Neural cell (in vitro differentiated cells): ENCODE results near the gene TNRC6A. TPM values are rescaled to one million over a fixed set of nuclear protein-coding genes. Genes with fewer than 3 reads are reported as not detected.

ENCODE experiments used
- H2AFZ ChIP-seq: fragments of 200-600, 300-800 bp; sonication (generic), shearing (Covaris generic); 2 replicates; pipeline ENCODE4 v1.6.0; 2014; ENCODE audit warnings: low read depth, mild to moderate bottlenecking, antibody characterized with exemption, low read length, moderate library complexity
- H3F3A ChIP-seq: fragments of 200-600 bp; shearing (Covaris generic); 2 replicates; pipeline ENCODE4 v1.6.1; 2016; ENCODE audit warnings: mild to moderate bottlenecking, moderate library complexity, mixed read lengths, antibody characterized with exemption, low read length; ENCODE audit not compliant: insufficient read depth, poor library complexity, severe bottlenecking
- H3K27ac ChIP-seq: fragments of 200-600, 300-800 bp; sonication (generic), shearing (Covaris generic); 2 replicates; pipeline ENCODE4 v1.5.1; 2014; ENCODE audit warnings: mild to moderate bottlenecking, low read length, moderate library complexity
- H3K27me3 ChIP-seq: fragments of 300-800, 200-600 bp; sonication (generic), shearing (Covaris generic); 2 replicates; pipeline ENCODE4 v1.6.0; 2014; ENCODE audit warnings: mild to moderate bottlenecking, low read depth, low read length, moderate library complexity; ENCODE audit not compliant: insufficient read depth
- H3K36me3 ChIP-seq: fragments of 300-800, 200-600 bp; sonication (generic), shearing (Covaris generic); 2 replicates; pipeline ENCODE4 v1.5.1; 2014; ENCODE audit warnings: mild to moderate bottlenecking, antibody characterized with exemption, low read length, moderate library complexity; ENCODE audit not compliant: insufficient read depth
- H3K4me2 ChIP-seq: fragments of 300-800, 200-600 bp; sonication (generic), shearing (Covaris generic); 2 replicates; pipeline ENCODE4 v1.6.0; 2014; ENCODE audit warnings: mild to moderate bottlenecking, low read length
- H3K4me3 ChIP-seq: fragments of 300-800, 200-600 bp; sonication (generic), shearing (Covaris generic); 2 replicates; pipeline ENCODE4 v1.5.1; 2014; ENCODE audit warnings: mild to moderate bottlenecking, low read length, moderate library complexity
- H3K79me2 ChIP-seq: fragments of 200-600 bp; shearing (Covaris generic); replicated peaks from 2 replicates; pipeline ENCODE4 v1.6.0; 2014; ENCODE audit warnings: mild to moderate bottlenecking, low read length, moderate library complexity; ENCODE audit not compliant: insufficient read depth
- H3K9ac ChIP-seq: fragments of 300-800, 200-600 bp; sonication (generic), shearing (Covaris generic); 2 replicates; pipeline ENCODE4 v1.6.1; 2016; ENCODE audit warnings: mild to moderate bottlenecking, low read length, mixed read lengths
- H3K9me2 ChIP-seq: fragments of 200-600 bp; shearing (Covaris generic); 2 replicates; pipeline ENCODE4 v1.6.1; 2016; ENCODE audit warnings: mild to moderate bottlenecking, low read length, mixed read lengths; ENCODE audit not compliant: insufficient read depth
- H3K9me3 ChIP-seq: fragments of 200-600, 300-800 bp; sonication (generic), shearing (Covaris generic); 2 replicates; pipeline ENCODE4 v1.6.1; 2016; ENCODE audit warnings: mild to moderate bottlenecking, mixed run types, low read length, moderate library complexity, mixed read lengths
- H4K20me1 ChIP-seq: fragments of 200-600 bp; shearing (Covaris generic); 2 replicates; pipeline ENCODE4 v1.6.1; 2016; ENCODE audit warnings: mild to moderate bottlenecking, mixed run types; ENCODE audit not compliant: insufficient read depth
- EP300 ChIP-seq: fragments of 450-650 bp; conservative IDR thresholded peaks from 2 replicates; pipeline ENCODE4 v1.6.1; 2014; ENCODE audit warnings: antibody characterized with exemption, mild to moderate bottlenecking, moderate library complexity; ENCODE audit not compliant: poor library complexity, severe bottlenecking
- EZH2 ChIP-seq: fragments of 200-600, 300-800 bp; shearing (Covaris generic), sonication (generic); IDR thresholded peaks from 2 replicates; pipeline ENCODE4 v1.6.1; 2014; ENCODE audit warnings: antibody characterized with exemption, low read length, borderline replicate concordance, mild to moderate bottlenecking; ENCODE audit not compliant: insufficient read depth, poor library complexity, severe bottlenecking
- MXI1 ChIP-seq: fragments of 450-650 bp; conservative IDR thresholded peaks from 2 replicates; pipeline ENCODE4 v1.6.1; 2014; ENCODE audit warnings: antibody characterized with exemption, mild to moderate bottlenecking; ENCODE audit not compliant: poor library complexity, severe bottlenecking
- POLR2AphosphoS5 ChIP-seq: IDR thresholded peaks from 2 replicates; pipeline ENCODE4 v1.6.1; 2012
- RAD21 ChIP-seq: fragments of 450-650 bp; conservative IDR thresholded peaks from 2 replicates; pipeline ENCODE4 v1.6.1; 2014; ENCODE audit warnings: antibody characterized with exemption, mild to moderate bottlenecking, moderate library complexity
- REST ChIP-seq: IDR thresholded peaks from 2 replicates; pipeline ENCODE4 v1.6.1; 2012; ENCODE audit warnings: borderline replicate concordance
- SMC3 ChIP-seq: fragments of 450-650 bp; conservative IDR thresholded peaks from 2 replicates; pipeline ENCODE4 v1.6.1; 2014; ENCODE audit warnings: antibody characterized with exemption, mild to moderate bottlenecking, moderate library complexity; ENCODE audit not compliant: poor library complexity
- TAF1 ChIP-seq: IDR thresholded peaks from 2 replicates; pipeline ENCODE4 v1.6.1; 2012; ENCODE audit warnings: low read depth
- polyA plus RNA-seq: library from polyadenylated mRNA; depleted of rRNA; stranded (reverse); fragments of >200 nt; gene quantifications from 2 replicates; pipeline ENCODE4 v1.2.3, GENCODE V29; 2014
- TF ChIP-seq, protein P1 (sequence below): fragments of 450-650 bp; IDR thresholded peaks from 2 replicates; pipeline ENCODE4 v1.5.1; 2014; ENCODE audit warnings: antibody characterized with exemption, mild to moderate bottlenecking, moderate library complexity; ENCODE audit not compliant: poor library complexity, severe bottlenecking

Gene TNRC6A
- polyA plus RNA-seq, 1 donor from 2014 or later = 32.1 TPM

DNA sequence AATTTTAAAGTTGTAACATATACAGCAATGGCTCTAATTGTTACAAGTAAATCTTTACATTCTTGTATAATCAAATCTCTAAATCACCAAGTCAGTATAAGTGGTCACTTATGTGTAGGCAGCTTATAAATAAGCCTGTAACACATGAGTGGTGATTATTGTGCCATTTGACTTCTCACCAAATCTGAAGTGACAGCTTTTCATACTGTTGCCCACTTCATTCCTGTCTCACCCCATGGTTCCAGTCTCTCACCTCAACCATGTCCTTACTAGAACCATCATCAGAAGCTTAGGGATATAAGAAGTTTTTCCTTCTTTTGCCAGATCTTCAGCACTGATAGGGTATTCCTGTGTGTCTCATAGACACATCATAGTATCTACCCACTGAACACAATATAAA is 23.5 kb downstream of the TNRC6A start:
- Histone ChIP-seq H3K9me2 (no peaks in the 10 kb centered on the region), H3F3A (no peaks in the 10 kb centered on the region), H3K4me3 (no peak overlapping the region), H3K36me3 (no peaks in the 10 kb centered on the region), H3K27me3 (no peaks in the 10 kb centered on the region), H2AFZ (no peak overlapping the region), H4K20me1 (peaks cover 11% of the 10 kb centered on the region), H3K4me2 (no peak overlapping the region), H3K9ac (no peak overlapping the region), H3K9me3 (no peaks in the 10 kb centered on the region), H3K27ac (no peak overlapping the region), H3K79me2 (peaks cover 77% of the 10 kb centered on the region)
- TF ChIP-seq, protein P1, sequence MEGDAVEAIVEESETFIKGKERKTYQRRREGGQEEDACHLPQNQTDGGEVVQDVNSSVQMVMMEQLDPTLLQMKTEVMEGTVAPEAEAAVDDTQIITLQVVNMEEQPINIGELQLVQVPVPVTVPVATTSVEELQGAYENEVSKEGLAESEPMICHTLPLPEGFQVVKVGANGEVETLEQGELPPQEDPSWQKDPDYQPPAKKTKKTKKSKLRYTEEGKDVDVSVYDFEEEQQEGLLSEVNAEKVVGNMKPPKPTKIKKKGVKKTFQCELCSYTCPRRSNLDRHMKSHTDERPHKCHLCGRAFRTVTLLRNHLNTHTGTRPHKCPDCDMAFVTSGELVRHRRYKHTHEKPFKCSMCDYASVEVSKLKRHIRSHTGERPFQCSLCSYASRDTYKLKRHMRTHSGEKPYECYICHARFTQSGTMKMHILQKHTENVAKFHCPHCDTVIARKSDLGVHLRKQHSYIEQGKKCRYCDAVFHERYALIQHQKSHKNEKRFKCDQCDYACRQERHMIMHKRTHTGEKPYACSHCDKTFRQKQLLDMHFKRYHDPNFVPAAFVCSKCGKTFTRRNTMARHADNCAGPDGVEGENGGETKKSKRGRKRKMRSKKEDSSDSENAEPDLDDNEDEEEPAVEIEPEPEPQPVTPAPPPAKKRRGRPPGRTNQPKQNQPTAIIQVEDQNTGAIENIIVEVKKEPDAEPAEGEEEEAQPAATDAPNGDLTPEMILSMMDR = no peak
- TF ChIP-seq TAF1 (no peak), RAD21 (no peak), EZH2 (no peak), EP300 (no peak), REST (no peak), MXI1 (no peak), POLR2AphosphoS5 (no peak), SMC3 (no peak)

- no peak overlapping the region for H3K27ac ChIP-seq
- peaks cover 13% of the 10 kb centered on the region for H4K20me1 ChIP-seq
- H3K36me3 ChIP-seq = no peaks in the 10 kb centered on the region
- no peaks in the 10 kb centered on the region for H3K9me2 ChIP-seq
- H3K9me3 ChIP-seq = no peaks in the 10 kb centered on the region
- H2AFZ ChIP-seq = no peak overlapping the region
- no peak overlapping the region for H3K4me3 ChIP-seq
- H3F3A ChIP-seq = no peaks in the 10 kb centered on the region
- no peaks in the 10 kb centered on the region for H3K27me3 ChIP-seq
- TF ChIP-seq EP300 (no peak), EZH2 (no peak), RAD21 (no peak), POLR2AphosphoS5 (no peak), SMC3 (no peak), TAF1 (no peak)
- TF ChIP-seq, protein P1 = no peak
- H3K79me2 ChIP-seq = peaks cover 77% of the 10 kb centered on the region
- H3K9ac ChIP-seq = no peak overlapping the region
- no peak overlapping the region for H3K4me2 ChIP-seq
Observed at GRCh38 chr16:24753437-24753836, 24.0 kb downstream of the TNRC6A start.
